ENCODE data around the gene IGF2.

IGF2 gene

DNA sequence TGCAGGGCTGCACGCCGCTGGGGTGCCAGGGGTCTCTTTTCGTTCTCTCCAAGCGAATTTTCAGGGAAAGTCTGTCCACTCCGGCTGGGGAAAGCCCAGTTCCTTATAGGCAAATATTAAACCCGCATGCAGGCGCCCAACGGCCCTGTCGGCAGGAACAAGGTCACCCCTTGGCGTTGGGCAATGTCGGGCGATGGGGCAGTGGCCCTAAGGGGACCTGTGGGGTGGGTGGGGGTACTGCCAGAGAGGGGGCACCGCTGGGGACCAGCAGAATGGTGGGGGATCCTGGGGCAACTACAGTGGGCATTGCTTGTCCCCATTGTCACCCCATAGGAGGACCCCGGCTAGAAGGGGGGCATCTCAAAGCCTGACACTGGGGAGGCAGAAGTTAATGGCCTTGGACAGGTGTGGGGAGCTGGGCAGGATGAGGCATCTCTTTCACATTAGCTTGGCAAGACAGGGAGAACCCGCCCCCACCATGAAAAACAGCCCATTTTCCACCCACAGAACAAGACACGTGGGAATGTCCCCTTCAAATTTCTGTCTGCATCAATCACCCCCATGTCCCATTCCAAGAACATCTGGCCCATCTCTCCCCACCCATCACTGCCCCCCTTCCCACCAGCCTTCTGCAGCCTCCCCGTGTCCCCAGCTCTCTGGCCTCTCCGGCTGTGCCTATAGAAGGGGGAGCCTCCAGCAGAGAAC lies 5.5 kb upstream of the IGF2 start:
- TF ChIP-seq, protein P1, sequence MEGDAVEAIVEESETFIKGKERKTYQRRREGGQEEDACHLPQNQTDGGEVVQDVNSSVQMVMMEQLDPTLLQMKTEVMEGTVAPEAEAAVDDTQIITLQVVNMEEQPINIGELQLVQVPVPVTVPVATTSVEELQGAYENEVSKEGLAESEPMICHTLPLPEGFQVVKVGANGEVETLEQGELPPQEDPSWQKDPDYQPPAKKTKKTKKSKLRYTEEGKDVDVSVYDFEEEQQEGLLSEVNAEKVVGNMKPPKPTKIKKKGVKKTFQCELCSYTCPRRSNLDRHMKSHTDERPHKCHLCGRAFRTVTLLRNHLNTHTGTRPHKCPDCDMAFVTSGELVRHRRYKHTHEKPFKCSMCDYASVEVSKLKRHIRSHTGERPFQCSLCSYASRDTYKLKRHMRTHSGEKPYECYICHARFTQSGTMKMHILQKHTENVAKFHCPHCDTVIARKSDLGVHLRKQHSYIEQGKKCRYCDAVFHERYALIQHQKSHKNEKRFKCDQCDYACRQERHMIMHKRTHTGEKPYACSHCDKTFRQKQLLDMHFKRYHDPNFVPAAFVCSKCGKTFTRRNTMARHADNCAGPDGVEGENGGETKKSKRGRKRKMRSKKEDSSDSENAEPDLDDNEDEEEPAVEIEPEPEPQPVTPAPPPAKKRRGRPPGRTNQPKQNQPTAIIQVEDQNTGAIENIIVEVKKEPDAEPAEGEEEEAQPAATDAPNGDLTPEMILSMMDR (IDR thresholded peaks at IDR 0.05; ENCODE audit: extremely low read depth, missing control alignments): no peak
- no peak for DNase-seq (ENCODE audit: low spot score)

DNA sequence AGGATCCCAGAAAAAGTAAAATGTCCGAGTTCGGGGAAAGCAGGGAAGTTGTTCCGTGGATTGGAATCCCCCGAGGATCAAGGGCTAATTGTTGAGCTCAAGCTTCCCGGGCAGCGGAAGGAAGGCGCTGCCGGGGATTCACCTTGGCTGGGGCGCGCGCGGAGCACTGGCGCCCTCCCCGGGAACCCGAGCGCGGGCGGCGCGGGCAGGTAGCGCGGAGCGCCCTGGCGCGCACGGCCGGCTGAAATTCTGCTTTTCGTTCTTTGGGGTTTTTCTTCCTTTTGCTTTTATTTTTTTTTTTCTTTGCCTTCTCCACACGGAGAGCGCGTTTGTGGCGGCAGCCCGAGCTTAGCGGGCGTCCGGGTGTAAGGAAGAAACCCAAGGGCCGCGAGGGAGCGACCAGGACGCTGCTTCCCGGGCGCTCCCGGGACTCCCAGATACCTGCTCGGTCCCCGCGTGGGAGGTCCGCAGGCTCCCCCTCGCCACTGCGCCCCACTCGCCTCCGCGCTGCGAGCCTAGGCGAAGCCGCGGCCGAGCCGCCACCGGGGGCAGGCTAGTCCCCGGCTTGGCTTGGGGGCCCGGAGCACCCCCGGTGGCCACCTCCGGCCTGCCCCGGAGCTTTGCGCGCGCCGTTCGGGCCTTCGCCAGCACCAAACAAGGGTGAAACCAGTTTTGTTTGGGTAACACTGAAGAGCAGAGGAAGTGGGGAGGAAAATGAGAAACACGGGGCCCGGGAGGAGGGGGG lies 4.8 kb upstream of the IGF2 start:
- TF ChIP-seq, protein P1 (IDR thresholded peaks at IDR 0.05; ENCODE audit: extremely low read depth, missing control alignments): no peak
- DNase-seq (ENCODE audit: low spot score): no peak

DNA sequence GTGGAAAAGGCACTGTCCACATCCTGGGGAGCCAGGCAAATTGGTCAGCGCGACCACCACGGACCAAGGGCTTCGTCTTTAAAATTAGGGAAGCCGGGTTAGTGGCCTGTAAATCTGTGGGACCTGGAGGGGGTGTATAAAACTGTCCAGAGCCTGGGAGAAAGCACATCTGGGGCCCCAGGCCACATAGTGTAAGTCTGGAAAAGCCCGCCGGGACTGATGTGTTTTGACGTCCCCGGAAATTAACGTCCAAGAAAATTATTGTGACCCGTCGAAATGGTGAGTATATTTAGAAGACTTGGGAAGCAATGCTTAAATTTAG lies 4.2 kb upstream of the IGF2 start:
- TF ChIP-seq, protein P1 (IDR thresholded peaks at IDR 0.05; ENCODE audit: extremely low read depth, missing control alignments): no peak
- no peak for DNase-seq (ENCODE audit: low spot score)

DNA sequence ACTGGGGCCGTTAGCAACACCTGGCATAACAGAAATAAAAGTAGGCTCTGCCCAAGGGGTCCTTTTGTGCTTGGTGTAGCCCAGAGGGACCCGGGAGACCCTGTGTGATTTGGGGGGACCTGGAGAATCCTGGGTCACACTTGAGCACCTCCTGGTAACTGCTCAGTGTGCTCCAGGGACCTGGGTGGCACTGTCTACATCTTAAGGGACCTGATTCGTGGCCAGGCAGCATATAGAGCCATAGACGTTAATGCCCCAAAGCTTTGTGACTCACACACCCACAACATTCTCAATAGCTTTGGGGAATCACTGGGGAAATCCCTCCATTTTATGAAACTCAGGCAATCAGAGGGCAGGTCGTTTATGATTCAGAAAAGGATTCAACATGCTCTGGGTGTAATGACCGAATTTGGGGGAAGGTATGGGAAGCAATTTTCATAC lies 3.6 kb upstream of the IGF2 start:
- TF ChIP-seq, protein P1 (IDR thresholded peaks at IDR 0.05; ENCODE audit: extremely low read depth, missing control alignments): no peak
- peak; percentile 83 for DNase-seq (ENCODE audit: low spot score)

DNA sequence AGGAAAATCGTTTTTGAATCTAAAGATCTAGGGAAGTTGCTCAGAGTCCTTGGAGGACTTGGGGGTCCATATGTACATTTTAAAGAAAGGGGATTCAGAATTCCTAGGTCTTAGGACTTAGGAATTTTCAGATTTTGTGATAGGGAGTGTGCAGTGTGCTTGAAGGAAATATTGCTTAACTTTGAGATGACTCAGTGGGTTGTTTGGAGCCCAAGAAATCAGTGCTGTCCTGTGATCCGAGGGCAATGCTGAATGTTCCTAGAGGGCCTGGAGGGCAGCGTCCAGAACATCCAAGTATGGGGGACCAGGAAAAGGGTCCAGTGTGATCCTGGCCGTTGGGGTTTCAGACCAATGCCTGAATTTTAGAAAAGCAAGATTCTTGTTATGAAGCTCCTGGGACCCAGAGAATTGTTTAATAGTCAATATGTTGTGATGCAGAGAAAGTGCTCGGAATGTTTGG lies 3.1 kb upstream of the IGF2 start:
- no peak for DNase-seq (ENCODE audit: low spot score)
- TF ChIP-seq, protein P1 (IDR thresholded peaks at IDR 0.05; ENCODE audit: extremely low read depth, missing control alignments): no peak

DNA sequence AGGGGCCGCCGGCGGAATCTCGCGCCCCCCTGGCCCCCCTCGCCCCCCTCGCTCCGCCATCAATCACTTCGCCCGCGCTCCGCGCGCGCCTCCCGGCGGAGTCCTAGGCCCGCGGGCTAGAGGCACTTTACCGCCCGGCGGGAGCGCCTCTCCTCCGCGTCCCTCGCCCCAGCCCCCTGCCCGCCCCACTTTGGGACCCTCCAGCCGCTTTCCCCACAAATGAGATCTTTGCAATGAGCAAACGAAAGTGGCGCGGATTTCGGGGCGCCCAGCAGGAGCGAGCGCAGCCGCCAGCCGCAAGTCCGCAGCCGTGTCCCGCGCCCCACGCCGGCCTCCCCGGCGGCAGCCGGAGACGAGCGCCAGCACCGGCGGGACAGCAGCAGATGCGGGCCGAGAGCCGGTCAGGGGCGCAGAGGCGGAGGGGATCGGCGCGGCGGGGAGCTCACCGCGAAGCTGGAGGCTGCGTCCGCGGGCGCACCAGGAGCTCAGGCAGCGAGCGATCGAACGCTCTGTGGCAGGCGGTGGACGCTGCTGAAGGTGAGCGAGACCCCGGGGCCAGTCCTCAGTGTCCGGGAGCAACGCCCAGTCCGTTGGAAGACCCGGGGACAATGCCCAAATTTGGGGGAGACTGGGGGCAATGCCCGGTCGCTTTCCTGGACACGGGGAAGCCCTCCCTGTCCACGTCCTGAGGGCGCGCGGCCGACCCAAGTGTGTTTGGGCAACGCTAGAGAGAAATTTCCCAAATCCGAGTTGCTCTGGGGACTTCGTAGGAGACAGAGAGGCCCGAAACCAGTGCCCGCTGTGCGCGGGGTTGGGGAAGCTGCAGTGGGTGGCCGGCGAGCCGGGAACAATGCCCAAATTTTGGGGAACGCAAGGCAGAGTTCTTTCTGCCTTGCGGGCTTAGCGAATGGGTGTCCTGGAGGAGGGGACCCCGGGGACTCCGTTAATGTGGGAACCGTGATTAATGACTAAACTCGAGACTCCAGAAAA lies 1.5 kb upstream of the IGF2 start:
- TF ChIP-seq, protein P1 (IDR thresholded peaks at IDR 0.05; ENCODE audit: extremely low read depth, missing control alignments): no peak
- DNase-seq (ENCODE audit: low spot score): no peak
